ENCODE measurements around the gene FCHO1.

DNA sequence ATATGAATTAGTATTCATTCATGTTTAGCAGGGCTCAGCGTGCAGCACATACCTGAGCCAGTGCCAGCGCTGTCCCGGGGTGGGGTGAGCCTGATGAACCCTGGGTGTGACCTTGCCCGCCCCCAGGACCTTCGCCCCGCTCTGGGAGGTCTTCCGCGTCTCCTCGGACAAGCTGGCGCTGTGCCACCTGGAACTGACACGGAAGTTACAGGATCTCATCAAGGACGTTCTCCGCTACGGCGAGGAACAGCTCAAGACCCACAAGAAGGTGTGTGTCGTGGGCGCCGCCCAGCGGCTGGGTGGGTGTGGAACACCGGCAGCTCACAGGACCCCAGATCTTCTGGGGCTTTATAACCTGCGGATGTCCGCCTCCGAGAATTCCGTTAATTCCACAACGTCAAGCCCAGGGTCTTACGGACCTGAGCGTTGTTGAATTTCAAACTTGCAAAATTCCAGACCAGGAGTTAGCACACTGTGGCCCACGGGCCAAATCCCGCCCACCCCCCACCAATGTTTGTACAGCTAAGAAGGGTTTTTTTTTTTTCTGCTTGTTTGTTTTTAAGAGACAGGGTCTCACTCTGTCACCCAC lies 15.4 kb downstream of the FCHO1 start:
- TF ChIP-seq RNF2 (IDR thresholded peaks at IDR 0.05; ENCODE audit: borderline replicate concordance, low read depth) (no peak), CHD4 (IDR thresholded peaks at IDR 0.05; ENCODE audit: borderline replicate concordance) (no peak), ESRRA (IDR thresholded peaks at IDR 0.05; ENCODE audit: borderline replicate concordance, low read length) (peak; percentile 91), MYC (IDR thresholded peaks at IDR 0.05; ENCODE audit: borderline replicate concordance, low read length) (no peak), NPAS2 (CRISPR knock-in tag; IDR thresholded peaks at IDR 0.05; ENCODE audit: borderline replicate concordance) (no peak), RAD21 (conservative IDR thresholded peaks at IDR 0.05 in 1 of 2, IDR thresholded peaks at IDR 0.05 in 1 of 2) (peak; percentile 91 to 94), NR3C1 (IDR thresholded peaks at IDR 0.05) (no peak), EP300 (IDR thresholded peaks at IDR 0.05) (peak in 1 of 2 experiments; percentile 66; a peak in 1 of 5 replicates)
- TF ChIP-seq, protein P1, sequence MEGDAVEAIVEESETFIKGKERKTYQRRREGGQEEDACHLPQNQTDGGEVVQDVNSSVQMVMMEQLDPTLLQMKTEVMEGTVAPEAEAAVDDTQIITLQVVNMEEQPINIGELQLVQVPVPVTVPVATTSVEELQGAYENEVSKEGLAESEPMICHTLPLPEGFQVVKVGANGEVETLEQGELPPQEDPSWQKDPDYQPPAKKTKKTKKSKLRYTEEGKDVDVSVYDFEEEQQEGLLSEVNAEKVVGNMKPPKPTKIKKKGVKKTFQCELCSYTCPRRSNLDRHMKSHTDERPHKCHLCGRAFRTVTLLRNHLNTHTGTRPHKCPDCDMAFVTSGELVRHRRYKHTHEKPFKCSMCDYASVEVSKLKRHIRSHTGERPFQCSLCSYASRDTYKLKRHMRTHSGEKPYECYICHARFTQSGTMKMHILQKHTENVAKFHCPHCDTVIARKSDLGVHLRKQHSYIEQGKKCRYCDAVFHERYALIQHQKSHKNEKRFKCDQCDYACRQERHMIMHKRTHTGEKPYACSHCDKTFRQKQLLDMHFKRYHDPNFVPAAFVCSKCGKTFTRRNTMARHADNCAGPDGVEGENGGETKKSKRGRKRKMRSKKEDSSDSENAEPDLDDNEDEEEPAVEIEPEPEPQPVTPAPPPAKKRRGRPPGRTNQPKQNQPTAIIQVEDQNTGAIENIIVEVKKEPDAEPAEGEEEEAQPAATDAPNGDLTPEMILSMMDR (IDR thresholded peaks at IDR 0.05), result peak; percentile 83
- TF ChIP-seq, protein P2, sequence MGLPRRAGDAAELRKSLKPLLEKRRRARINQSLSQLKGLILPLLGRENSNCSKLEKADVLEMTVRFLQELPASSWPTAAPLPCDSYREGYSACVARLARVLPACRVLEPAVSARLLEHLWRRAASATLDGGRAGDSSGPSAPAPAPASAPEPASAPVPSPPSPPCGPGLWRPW (IDR thresholded peaks at IDR 0.05), result no peak

Data from A549 (cell line).